Gastrocnemius medialis (tissue), 4 donors: ENCODE measurements around the gene SLC39A11.

Experiments
- POLR2A ChIP-seq, 2 donors: fragments of 450-650 bp; IDR thresholded peaks; one replicate each; pipeline ENCODE4 v1.6.1; 2017; ENCODE audit warnings: antibody characterized with exemption in 2 of 2, mild to moderate bottlenecking in 2 of 2, moderate library complexity in 2 of 2
- TF ChIP-seq, protein P1 (sequence below), 5 experiments: fragments of 450-650 bp in 3 of 5; fragments of 200-600 bp in 2 of 5; sonication (generic) in 2 of 5; IDR thresholded peaks in 4 of 5; conservative IDR thresholded peaks in 1 of 5; 1 replicate in 4 of 5; 2 replicates in 1 of 5; pipeline ENCODE4 v1.5.1; 2016 to 2019; ENCODE audit warnings: antibody characterized with exemption in 5 of 5, mild to moderate bottlenecking in 3 of 5, moderate library complexity in 3 of 5

DNA sequence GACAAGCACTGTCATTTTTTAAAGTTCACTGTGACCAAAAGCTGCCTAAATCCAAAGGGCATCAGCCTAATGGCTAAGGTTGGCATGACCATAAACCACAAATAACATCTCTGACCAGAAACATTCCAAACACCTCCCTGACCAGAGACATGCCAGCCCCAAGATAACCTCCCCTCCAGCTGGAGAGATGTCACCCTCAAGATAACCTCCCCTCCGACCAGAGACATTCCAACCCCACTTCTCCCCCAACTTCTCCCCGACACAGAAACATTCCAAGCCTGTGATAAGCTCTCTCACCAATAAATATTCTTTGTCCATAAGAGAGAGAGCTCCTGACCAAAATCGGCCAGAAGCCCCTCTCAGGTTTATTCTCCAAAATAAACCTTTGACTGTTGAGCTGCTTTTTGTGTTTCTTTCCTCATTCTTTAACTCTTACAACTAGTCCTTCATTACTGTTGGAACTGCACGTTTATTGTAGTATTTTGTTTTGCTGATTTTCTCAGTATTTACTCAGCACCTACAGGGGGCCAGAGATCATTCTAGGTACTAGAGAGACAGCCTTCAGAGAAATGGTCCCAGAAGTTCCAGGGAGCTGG lies 325.6 kb downstream of the SLC39A11 start:
- TF ChIP-seq, protein P1, sequence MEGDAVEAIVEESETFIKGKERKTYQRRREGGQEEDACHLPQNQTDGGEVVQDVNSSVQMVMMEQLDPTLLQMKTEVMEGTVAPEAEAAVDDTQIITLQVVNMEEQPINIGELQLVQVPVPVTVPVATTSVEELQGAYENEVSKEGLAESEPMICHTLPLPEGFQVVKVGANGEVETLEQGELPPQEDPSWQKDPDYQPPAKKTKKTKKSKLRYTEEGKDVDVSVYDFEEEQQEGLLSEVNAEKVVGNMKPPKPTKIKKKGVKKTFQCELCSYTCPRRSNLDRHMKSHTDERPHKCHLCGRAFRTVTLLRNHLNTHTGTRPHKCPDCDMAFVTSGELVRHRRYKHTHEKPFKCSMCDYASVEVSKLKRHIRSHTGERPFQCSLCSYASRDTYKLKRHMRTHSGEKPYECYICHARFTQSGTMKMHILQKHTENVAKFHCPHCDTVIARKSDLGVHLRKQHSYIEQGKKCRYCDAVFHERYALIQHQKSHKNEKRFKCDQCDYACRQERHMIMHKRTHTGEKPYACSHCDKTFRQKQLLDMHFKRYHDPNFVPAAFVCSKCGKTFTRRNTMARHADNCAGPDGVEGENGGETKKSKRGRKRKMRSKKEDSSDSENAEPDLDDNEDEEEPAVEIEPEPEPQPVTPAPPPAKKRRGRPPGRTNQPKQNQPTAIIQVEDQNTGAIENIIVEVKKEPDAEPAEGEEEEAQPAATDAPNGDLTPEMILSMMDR (IDR thresholded peaks at IDR 0.05 in 4 of 5, conservative IDR thresholded peaks at IDR 0.05 in 1 of 5): no peak
- TF ChIP-seq POLR2A (IDR thresholded peaks at IDR 0.05): no peak
